HG02852 (cell line): ENCODE results near the gene DSG4.
"Not testable (repeated sequence)": the region's sequence is repeated elsewhere in the genome, so short reads cannot be mapped to it uniquely, and the experiment has no call there.

ENCODE experiments used
- ATAC-seq: cut with Tn5 transposase; IDR thresholded peaks from one replicate; pipeline ENCODE4 v1.9.1; 2021; ENCODE audit warnings: mild to moderate bottlenecking, moderate library complexity; ENCODE audit not compliant: unreplicated experiment

The DSG4 gene

GRCh38 chr18:31376477-31376876 is at the start of gene DSG4:
TSS of gene DSG4 (plus strand) at chr18:31376777. CDS start at chr18:31376912, 135 bp downstream.
- ATAC-seq: no peak

GRCh38 chr18:31329787-31330438 is 46.7 kb upstream of the DSG4 start:
- ATAC-seq: no peak

DNA sequence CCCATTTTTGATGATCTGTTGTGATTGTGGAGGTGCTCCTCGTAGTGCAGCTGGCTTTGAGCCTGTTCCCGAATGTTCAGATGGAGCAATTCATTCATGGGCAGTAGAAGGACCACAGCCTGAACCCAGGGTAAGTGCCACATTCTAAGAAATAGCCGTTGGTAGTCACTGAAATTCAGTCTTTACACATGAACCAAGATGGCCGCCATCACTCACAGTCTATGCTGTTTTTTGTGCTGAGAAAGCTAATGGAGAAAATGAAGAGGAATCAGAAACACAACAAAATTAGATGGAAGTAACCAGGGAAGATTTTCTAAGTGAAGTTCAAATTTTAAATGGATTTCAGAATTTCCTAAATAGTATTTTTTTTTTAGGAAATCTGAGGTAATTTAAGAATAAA is 33.1 kb upstream of the DSG4 start:
- ATAC-seq: no peak

DNA sequence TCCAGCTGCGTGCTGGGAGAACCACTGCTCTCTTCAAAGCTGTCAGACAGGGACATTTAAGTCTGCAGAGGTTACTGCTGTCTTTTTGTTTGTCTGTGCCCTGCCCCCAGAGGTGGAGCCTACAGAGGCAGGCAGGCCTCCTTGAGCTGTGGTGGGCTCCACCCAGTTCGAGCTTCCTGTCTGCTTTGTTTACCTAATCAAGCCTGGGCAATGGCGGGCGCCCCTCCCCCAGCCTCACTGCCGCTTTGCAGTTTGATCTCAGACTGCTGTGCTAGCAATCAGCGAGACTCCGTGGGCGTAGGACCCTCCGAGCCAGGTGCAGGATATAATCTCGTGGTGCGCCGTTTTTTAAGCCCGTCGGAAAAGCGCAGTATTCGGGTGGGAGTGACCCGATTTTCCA is 23.2 kb upstream of the DSG4 start:
- not testable (repeated sequence) for ATAC-seq

DNA sequence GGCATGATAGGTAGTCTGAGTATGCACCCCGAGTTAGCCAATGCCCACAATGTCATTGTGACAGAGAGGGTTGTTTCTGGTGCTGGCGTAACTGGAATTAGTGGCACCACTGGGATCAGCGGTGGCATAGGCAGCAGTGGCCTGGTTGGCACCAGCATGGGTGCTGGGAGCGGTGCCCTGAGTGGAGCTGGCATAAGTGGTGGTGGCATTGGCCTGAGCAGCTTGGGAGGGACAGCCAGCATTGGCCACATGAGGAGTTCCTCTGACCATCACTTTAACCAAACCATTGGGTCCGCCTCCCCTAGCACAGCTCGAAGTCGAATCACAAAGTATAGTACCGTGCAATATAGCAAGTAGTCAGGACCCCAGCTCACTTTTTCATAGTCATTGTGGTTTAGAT is 21.6 kb upstream of the DSG4 start:
- ATAC-seq: no peak

DNA sequence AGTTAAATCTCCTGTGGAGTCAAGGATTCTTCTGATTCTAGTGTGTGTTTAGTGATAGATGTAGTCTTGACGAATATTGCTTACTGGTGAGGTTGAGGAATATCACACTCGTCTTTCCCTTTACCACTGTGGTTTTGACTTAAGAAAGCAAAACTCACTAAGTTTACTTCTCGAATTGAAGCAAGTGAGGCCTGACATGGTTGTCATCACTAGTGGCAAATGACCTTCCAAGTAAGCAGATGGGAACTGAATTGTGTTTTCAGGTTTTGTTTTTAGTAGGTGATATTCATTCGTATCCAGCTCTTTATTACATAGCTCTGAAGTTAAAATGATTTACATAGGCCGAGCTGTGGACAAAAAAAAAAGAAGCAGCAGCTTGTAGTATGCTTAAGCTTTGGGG is 20.6 kb upstream of the DSG4 start:
- ATAC-seq: no peak

DNA sequence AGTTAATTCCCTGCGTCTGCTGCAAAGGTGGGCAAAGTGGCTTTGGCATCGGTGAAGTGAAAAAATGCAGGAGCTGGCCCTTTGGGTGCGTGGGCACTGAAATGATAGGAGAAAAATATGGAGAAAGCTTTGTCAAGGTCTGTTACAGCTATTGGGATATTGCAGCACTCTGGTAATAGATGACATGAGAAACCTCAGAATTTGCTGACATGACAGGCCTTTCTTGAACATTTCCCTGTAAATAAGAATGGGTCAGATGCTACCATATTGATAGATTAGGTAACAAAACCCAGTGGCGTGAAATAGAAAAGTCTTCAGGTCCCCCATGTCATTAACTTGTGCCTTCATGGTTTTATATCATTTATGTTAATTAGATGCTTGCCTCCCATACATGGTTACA is 12.4 kb upstream of the DSG4 start:
- ATAC-seq: no peak

DNA sequence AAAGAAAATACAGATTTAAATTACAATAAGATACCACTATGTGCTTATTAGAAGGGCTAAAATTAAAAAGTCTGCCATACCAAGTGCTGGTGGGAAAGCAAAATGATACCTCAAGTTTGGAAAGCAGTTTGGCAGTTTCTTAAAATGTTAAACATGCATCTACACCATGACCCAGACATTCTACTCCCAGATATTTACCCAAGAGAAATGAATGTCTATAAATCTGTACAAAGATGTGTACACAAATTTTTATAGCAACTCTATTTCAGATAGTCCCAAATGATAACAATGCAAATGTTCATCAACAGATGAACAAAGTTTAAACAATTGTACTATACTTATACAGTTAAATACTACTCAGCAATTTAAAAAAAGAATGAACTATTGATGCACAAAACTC is 7.1 kb upstream of the DSG4 start:
- no peak for ATAC-seq

DNA sequence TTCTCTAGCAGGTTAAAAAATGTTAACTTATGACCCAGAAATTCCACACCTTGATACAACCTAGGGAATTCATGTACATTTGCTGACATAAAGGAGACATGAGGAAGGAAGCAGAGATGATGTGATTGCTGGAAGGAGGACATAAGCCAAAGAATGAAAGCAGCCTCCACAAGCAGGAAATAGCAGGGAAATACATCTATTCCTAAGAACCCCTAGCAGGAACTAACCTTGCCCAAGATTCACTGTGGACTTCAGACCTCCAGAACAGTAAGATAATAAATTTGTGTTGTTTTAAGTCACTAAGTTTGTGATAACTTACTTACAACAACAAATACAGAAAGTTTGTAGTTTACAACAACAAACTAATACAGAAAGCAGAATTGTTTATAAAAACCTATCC is 4.6 kb upstream of the DSG4 start:
- no peak for ATAC-seq

GRCh38 chr18:31373641-31374040 is 2.9 kb upstream of the DSG4 start:
- ATAC-seq: no peak

GRCh38 chr18:31380912-31381311 is 4.3 kb downstream of the DSG4 start:
- ATAC-seq: no peak

DNA sequence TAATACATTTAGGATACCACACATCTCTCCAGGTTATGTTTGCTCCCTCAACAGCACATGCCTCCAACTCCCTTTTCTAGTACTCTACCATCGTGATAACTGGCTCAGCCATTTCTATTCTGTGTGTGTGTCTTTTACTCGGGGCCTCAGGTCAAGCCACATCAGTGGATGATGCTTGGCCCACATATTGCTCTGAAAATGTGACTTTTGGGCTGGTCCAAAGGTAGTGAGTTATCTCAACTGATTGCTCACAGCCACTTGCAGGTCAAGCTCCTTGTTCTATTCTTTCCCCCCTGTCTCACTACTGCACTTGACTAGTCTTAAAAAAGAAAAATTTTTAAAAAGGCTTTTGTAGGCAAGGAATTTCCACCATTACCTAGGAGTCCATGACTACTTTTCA is 5.5 kb downstream of the DSG4 start:
- ATAC-seq: no peak

- no peak for ATAC-seq
These were observed 10.2 kb downstream of the DSG4 start for GRCh38 chr18:31386741-31387140.

DNA sequence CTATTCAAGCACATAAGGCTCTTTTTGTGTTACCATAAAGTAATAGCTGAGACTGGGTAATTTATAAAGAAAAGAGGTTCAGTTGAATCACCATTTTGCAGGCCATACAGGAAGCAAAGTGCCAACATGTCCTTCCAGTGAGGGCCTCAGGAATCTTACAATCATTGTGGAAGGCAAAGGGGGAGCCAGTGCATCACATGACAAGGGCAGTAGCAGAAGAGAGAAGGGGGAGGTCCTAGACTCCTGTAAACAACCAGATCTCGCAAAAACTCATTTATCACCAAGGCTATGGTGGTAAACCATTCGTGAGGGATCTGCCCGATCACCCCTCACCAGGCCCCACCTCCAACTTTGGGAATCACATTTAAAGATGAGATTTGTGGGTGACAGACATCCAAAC is 16.7 kb downstream of the DSG4 start:
- no peak for ATAC-seq

DNA sequence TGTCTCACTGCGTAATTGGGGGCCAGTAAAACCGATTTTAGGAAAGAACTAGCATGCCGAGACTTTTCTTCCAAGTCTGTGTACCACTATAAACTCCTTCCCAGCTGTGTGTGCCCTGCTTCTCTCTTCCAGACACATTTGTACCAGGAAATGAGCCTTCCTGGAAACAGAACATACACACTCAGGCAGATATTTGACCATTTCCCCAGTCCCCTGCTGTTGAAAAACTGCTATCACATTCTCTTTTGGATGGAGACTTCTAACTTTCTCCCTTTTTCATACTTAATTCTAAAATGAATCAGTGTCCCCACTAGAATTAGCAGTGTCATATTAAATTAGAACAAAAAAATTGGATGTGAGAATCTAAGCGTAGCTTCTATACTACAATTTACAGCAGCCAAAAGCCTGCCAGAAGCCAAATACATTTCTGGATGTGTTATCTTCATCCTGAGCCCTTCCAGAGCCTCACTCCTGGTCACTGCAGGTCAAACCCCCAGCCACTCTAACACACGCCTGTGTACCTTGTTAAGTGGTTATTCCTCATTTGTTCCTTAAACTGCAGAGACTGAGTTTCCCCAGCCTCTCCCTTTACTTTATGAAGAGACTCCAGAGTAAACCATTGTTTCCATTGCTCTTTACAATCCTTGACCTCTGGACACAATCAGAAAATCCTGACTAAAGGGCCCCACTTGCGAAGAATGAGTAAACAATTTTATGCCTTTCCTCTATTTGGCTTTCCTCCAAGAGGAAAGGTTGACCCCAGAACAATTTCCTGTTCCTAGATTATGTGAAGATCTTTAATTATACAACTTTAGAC is 20.4 kb downstream of the DSG4 start:
- no peak for ATAC-seq

GRCh38 chr18:31398191-31398590 is 21.6 kb downstream of the DSG4 start:
- ATAC-seq: no peak

DNA sequence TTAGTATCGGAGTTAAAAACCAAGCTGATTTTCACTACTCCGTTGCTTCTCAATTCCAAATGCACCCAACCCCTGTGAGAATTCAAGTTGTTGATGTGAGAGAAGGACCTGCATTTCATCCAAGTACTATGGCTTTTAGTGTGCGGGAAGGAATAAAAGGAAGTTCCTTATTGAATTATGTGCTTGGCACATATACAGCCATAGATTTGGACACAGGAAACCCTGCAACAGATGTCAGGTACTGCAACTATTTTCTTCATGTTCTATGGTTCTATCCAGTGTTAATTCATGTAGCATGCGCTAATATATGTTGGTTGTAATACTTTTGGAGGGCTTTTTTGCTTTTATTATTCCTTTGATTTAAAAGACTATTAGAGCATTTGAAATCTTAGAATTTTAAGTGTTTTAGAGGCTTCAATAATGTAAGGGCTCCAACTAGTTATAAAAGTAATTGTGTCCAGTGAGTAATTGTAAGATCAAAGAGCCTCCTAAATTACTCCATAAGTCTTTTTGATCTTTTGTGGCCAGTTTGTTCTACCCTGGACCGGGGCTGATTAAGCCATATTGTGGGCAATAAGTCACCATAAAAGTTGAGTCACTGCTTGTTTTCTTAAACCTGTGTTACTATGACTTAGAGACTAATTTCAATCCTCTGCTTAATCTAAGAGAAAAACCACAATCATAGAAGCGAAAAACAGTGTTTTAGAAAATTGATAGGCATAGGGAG is 22.9 kb downstream of the DSG4 start:
- no peak for ATAC-seq

DNA sequence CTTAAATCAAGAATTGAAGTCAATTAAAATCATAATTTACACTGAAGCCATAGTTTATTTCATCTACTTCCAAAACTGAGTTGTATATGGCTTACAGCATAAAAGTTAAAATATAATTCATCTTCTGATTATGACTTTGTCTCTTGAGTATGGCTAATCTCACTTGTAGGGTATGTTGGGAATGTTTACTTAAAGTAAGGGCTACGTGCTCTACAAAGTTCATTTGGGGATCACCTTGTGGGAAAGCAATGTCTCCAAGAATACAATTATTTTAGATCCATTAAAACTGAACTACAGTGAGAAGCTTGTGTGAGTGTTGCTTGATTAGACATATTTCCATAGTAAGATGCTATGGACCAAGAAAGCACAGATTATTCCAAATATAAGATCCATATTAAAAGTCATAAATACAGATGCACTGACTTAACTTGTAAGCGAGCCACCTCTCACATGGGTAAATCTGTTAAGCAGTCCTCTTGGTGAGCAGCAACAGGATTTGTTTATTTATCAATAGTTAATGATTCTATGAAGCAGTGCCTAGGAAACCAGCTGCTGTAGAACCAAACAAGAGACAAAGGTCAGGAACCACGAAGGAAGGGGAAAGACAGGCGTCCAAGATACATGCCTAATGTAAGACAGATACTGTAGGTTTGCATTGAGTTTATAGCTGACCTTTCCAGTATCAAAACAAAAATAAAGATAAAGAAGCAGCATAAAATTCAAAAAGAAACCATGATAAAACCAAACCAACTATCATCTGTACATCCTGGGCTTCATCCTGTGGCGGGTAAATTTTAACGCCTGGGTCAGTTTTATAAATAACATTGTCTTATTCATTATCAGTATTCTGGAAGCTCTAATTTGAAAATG is 24.8 kb downstream of the DSG4 start:
- ATAC-seq: no peak

GRCh38 chr18:31402026-31402373 is 25.4 kb downstream of the DSG4 start:
- ATAC-seq: no peak

DNA sequence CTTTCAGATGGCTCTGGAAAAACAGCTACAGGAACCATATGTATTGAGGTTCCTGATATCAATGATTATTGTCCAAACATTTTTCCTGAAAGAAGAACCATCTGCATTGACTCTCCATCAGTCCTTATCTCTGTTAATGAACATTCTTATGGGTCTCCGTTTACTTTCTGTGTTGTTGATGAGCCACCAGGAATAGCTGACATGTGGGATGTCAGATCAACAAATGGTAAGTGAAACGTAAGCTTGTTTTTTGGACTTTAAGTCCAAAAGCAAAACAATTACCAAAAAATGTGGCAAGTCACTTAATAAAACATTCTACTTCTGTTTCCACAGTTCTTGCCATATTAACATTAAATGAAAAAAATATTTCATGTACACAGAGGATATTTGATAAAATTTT is 26.8 kb downstream of the DSG4 start:
- ATAC-seq: no peak

DNA sequence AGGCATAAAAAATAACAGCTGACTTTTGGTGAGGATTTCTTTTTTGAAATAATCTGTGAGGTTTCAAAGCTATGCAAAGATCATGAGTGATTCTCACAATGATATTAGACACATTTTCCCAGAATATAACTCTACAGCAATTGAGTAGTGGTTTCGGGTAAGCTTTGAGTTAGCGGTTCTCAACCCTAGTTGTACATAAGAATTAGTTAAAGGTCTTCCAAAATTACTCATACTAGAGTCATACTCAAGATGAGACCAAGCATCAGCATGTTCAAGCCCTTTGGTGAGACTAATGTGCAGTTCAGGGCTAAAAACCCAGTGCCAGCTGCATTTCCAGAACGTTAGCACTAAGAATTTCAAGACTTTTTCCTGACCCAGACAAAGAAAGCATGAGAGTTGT is 31.1 kb downstream of the DSG4 start:
- ATAC-seq: peak; percentile 57
